ENCODE data around the gene TXLNG.

DNA sequence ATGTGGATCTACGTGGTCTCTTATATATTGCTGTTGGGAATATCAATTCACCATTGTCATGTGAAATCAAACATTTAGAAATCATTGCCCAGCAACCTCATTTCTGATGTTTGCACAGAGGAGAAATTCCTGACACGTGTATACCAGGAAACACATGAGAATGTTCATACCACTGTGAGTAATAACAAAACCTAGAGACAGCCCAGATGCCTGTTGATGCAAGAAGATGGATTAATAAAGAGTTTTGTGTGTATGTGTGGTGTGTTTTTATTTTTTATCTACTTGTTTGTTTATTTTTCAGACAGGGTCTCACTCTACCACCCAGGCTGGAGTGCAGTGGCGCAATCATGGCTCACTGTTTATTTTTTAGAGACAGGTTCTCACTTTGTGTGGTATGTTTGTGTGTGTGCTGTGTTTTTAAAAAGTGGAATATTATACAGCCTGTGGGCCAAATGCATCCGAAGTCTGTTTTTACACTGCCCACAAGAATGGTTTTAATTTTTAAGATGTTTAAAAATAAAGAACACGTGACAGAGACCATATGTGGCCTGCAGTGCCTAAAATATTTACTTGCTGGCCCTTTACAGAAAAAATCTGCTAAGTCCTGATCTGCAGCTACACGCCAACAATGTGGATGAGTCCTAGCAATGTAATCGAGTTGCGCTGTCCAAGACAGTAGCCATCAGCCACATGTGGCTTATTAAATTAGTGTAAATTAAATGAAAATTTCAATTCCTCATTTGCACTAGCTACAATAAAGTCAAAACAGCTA lies 39.2 kb downstream of the TXLNG start:
- TF ChIP-seq CTCF (IDR thresholded peaks at IDR 0.05) (no peak), POLR2A (IDR thresholded peaks at IDR 0.05) (no peak)

All from testis (tissue), 2 donors.